Thyroid gland (tissue), 4 donors: ENCODE measurements around the gene PSMG4. TPM values are rescaled to one million over a fixed set of nuclear protein-coding genes. Genes with fewer than 3 reads are reported as not detected.

ENCODE experiments used
- DNase-seq, 2 donors: peaks; one replicate each; pipeline ENCODE4 v3.0.0-alpha.2; 2019
- H3K27ac ChIP-seq, 3 donors: fragments of 200-600 bp; sonication (generic); 1 replicate in 2 of 3; 2 replicates in 1 of 3; pipeline ENCODE4 v1.5.1; 2016 to 2019; ENCODE audit warnings: mild to moderate bottlenecking in 1 of 3, moderate library complexity in 1 of 3
- H3K27me3 ChIP-seq: fragments of 200-600 bp; sonication (generic); one replicate; pipeline ENCODE4 v1.5.1; 2019
- H3K36me3 ChIP-seq, 2 donors: fragments of 200-600 bp; sonication (generic); one replicate each; pipeline ENCODE4 v1.5.1; 2016 to 2019
- H3K4me1 ChIP-seq, 2 donors: fragments of 200-600 bp; sonication (generic); one replicate each; pipeline ENCODE4 v1.5.1; 2017 to 2019
- H3K4me3 ChIP-seq, 3 donors: fragments of 200-600 bp; sonication (generic); replicated peaks in 1 of 3; 1 replicate in 2 of 3; 2 replicates in 1 of 3; pipeline ENCODE4 v1.5.1; 2016; ENCODE audit warnings: mild to moderate bottlenecking in 1 of 3
- H3K9me3 ChIP-seq: fragments of 200-600 bp; sonication (generic); one replicate; pipeline ENCODE4 v1.5.1; 2017
- CTCF ChIP-seq, 6 experiments: fragments of 200-600 bp in 3 of 6; fragments of 450-650 bp in 3 of 6; sonication (generic) in 3 of 6; IDR thresholded peaks; one replicate each; pipeline ENCODE4 v1.5.1; 2016 to 2019; ENCODE audit warnings: antibody characterized with exemption in 6 of 6, mild to moderate bottlenecking in 2 of 6, inconsistent platforms in 1 of 6, moderate library complexity in 1 of 6
- POLR2A ChIP-seq, 2 donors: fragments of 450-650 bp; IDR thresholded peaks; one replicate each; pipeline ENCODE4 v1.6.1; 2017; ENCODE audit warnings: antibody characterized with exemption in 2 of 2, mild to moderate bottlenecking in 2 of 2, moderate library complexity in 1 of 2
- WGBS, 2 donors: methylation state at CpG; one replicate each; pipeline ENCODE4 v1.1.5; 2017; 5-methylcytosine and 5-hydroxymethylcytosine counted together
- intact Hi-C: fragments of 100-400 bp; cut with DNase I; formaldehyde crosslinking; loops from one replicate; pipeline ENCODE4 v1.15.1; 2023
- total RNA-seq, 4 donors: library from RNA; depleted of rRNA; stranded (reverse); fragments of >200 nt; gene quantifications; one replicate each; pipeline ENCODE4 v1.2.3, GENCODE V29; 2016

Gene PSMG4
- total RNA-seq, 4 donors from 2014 or later: 19.6 to 41.8 (median 34.4) TPM

DNA sequence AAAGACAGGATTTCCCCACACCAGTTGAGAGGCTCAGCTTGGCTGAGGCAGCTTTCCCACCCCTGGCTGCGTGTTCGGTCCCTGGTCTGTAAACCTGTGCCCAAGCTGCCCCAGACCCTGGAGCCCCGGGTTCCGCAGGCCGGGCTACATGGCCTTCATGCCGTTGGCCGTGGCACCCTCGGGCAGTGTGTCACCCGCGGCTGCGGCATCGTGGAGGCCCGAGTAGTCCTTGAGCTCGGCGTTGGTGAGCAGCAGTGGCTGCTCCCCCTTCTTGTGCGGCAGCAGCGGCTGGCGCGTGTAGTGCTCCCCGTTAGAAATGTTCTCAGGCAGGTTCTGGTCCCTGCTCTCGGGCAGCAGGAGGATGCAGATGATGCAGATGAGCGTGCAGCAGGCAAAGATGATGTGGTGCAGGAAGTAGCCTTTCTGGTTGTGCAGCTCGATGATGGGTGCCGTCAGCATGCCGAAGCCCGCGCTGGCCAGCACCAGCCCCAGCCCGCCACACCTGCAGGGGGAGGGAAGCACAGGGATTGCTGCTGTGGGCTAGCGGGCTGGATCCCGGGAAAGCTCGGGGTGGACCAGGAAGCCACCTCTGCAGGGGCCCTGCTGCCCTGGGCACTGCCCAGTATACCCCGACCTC, 14.3 kb downstream of the PSMG4 start:
- no peak for DNase-seq
- Histone ChIP-seq H3K9me3 (no peaks in the 10 kb centered on the region), H3K4me1 (no peaks in the 10 kb centered on the region), H3K36me3 (peaks cover 6 to 20% of the 10 kb centered on the region in 2 donors), H3K27ac (no peak overlapping the region), H3K4me3 (no peak overlapping the region), H3K27me3 (no peaks in the 10 kb centered on the region)
- 89 to 91% methylated on average over 24 to 28 of the region's 32 CpGs for whole genome bisulfite sequencing, 2 donors
- TF ChIP-seq POLR2A (IDR thresholded peaks at IDR 0.05) (no peak), CTCF (IDR thresholded peaks at IDR 0.05) (no peak)
- intact Hi-C loops: loop anchor here (10.0 kb wide), 1 partner anchor 722 kb away; no protein-coding TSS in a partner anchor

DNA sequence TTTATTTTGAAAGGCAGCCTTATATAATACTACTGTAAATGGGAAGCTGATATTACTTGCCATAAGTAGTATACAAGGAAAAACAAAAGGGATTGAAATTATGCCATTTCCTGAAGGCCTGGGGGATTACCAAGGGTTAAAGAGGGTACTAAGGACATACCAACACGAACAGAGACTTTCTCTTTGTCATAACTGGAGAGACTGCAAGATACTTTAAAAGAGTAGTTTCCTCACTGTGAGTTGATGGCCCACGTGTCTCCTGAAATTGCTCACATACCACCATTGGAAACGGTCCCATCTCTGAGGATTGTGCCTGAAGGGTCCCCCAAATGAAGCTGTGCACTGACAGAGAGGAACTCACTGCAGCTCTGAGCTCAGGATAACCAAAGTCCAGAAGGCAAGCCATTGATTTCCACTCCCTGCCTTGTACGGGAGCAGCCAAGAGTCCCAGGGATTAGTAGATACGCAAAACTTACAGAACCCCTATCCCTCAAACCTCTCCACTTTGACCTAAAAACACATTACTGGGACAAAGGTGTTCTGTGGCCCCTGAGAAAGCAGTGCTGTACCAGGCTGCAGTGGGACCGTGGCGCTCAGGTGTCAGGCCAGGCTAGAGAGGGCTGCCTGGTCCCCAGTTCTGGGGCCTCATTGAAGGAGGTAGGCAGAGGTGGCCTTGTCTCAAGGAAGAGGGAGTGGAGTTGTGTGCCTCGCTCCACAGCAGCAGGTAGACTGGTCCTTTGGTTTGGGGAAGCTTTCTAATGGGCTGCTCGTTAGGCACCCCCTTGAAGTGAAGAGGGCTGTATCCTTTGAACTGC, 15.2 kb downstream of the PSMG4 start:
- intact Hi-C loops: loop anchor here (10.0 kb wide), 1 partner anchor 721 kb away; no protein-coding TSS in a partner anchor
- no peak overlapping the region for H3K27ac ChIP-seq
- WGBS, 2 donors: 75% methylated on average over 7 to 9 of the region's 9 CpGs
- no peak for TF ChIP-seq CTCF (IDR thresholded peaks at IDR 0.05)
- TF ChIP-seq POLR2A (IDR thresholded peaks at IDR 0.05): no peak
- H3K27me3 ChIP-seq: no peaks in the 10 kb centered on the region
- peaks cover 6 to 20% of the 10 kb centered on the region in 2 donors for H3K36me3 ChIP-seq
- no peak overlapping the region for H3K4me3 ChIP-seq
- DNase-seq: no peak
- H3K4me1 ChIP-seq: no peaks in the 10 kb centered on the region
- no peaks in the 10 kb centered on the region for H3K9me3 ChIP-seq

DNA sequence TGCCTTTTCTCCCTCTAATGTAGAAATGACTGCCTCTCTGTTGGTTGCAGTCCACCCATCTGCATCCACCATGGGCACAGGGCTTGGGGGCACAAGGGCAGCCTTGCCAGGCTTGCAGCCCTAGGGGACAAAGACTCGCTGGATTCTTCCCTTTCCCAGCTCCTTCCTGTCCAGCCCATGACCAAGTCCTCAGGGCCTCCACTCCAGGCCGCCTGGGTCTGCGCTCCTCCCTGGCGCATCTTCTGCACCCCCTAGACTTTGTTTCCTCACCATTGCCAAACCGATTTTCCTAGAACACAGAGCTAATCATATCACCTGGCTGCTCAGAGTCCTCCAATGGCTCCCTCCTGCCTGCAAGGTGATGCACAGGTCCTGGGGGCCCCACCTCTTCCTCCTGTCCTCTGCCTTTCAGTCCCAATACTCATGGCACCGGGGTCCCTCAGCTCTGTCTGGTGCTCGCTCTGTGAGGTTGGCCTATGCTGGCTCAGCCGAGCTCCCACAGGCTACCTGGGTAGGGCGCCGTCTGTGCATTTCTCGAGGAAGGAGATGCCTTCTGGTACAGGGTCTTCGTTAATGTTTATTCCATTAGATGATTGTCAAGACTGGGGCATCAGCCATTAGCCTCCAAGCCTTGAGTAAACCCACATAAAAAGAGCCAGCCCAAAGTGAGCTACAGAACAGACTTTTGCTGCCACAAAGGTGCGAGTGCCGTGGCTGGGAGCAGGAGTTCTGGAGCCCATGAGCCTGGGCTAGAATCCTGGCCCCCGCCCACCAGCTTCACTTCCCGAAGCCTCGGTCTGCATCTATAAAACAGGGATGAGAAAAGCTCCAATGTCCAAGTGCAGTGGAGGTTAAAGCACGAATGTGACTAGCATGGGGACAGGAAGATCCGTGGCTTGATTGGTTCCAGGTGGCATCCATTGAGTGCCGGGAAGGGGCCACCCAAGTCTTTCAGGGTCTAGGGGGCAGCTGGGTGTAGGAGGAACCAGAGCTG, 17.7 kb downstream of the PSMG4 start:
- Histone ChIP-seq H3K27me3 (no peaks in the 10 kb centered on the region), H3K36me3 (peaks cover 0 to 13% of the 10 kb centered on the region in 2 donors), H3K27ac (no peak overlapping the region), H3K9me3 (no peaks in the 10 kb centered on the region), H3K4me3 (no peak overlapping the region), H3K4me1 (no peaks in the 10 kb centered on the region)
- WGBS, 2 donors: 90 to 92% methylated on average over 20 of the region's 20 CpGs
- DNase-seq: no peak
- intact Hi-C loops: loop anchor here (5.0 to 10.0 kb wide), 2 partner anchors 181 to 718 kb away; partner anchors contain the start of gene SLC22A23
- no peak for TF ChIP-seq POLR2A (IDR thresholded peaks at IDR 0.05)
- no peak for TF ChIP-seq CTCF (IDR thresholded peaks at IDR 0.05)

DNA sequence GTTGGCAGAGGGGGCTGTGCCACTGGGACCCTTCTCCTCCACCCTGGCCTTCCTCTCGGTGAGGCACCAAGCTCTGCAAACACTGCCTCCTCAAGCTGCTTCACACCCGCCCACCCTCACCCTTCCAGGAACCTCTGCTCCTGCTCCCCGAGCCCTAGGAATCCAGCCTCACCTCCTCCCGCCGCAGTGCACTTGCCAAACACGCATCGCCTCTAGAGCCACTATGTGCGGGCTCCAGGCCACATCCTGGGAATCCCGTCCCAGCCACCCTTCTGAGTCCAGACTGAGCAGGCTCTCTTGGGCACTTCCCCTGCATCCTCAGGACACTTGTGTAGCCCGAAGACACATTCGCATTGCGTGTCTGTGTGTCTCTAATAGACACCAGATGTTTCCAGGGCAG, 18.5 kb downstream of the PSMG4 start:
- H3K36me3 ChIP-seq: peaks cover 0 to 8% of the 10 kb centered on the region in 2 donors
- no peaks in the 10 kb centered on the region for H3K27me3 ChIP-seq
- TF ChIP-seq CTCF (IDR thresholded peaks at IDR 0.05) (no peak), POLR2A (IDR thresholded peaks at IDR 0.05) (no peak)
- no peak overlapping the region for H3K4me3 ChIP-seq
- no peak overlapping the region for H3K27ac ChIP-seq
- DNase-seq: no peak
- no peaks in the 10 kb centered on the region for H3K9me3 ChIP-seq
- peaks cover 0 to under 1% of the 10 kb centered on the region in 2 donors for H3K4me1 ChIP-seq
- WGBS, 2 donors: 87 to 90% methylated on average over 12 of the region's 12 CpGs
- intact Hi-C loops: loop anchor here (5.0 to 10.0 kb wide), 2 partner anchors 180 to 718 kb away; partner anchors contain the start of gene SLC22A23
